ENCODE measurements around the gene EPN2.

EPN2 gene

DNA sequence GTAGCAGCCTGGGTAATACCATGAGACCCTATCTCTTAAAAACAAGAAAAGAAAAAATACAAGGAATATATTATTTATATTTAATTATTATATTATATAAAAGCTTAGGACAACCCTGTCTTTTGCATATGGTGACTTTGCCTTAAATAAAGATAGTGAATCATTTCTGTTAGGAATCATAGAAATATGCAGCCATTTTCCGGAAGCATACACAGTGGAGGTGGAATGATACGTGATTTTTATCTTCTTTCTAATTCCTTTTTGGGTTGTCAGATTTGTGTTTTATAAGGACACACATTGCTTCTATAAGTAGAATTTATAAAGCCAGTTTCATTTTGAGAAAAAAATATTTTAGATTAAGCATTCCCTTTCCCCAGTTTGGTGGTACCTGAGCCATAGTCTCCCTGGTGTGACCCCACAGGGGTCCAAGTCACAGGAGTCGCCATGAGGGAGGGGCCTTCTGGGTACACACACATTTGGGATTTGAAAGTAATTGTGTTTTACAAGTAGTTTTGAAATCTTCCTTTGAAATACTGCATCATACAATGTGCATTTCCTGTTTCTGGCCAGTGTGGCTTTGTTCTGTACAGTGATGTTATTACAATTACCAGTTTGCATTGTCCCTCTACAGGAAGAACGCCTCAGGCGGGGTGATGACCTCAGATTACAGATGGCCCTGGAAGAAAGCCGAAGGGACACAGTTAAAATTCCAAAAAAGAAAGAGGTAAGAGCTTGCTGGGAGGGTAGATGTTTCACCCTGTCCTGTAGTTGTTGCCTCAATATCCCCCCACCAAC is 74.5 kb downstream of the EPN2 start:
- DNase-seq (ENCODE audit: low spot score) = no peak

DNA sequence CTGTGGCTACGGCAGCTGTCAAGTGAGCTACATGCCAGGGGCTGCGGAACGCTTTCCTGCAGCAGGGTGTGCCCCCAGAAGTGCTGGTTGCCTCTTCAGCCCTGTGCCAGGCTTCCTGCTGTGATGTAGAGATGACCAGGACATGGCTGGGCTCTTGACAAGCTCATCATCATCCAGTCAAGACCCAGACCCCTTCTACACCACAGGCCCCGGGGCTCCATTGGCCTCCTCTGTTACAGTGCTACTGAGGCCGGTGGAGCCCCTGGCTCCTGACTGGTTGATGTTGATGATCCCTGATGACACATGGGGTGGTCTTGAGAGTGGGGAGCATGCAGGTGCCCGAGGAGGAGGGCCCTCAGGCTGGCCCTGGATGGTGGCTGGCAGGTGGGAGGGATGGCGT is 75.2 kb downstream of the EPN2 start:
- DNase-seq (ENCODE audit: low spot score) = no peak

DNA sequence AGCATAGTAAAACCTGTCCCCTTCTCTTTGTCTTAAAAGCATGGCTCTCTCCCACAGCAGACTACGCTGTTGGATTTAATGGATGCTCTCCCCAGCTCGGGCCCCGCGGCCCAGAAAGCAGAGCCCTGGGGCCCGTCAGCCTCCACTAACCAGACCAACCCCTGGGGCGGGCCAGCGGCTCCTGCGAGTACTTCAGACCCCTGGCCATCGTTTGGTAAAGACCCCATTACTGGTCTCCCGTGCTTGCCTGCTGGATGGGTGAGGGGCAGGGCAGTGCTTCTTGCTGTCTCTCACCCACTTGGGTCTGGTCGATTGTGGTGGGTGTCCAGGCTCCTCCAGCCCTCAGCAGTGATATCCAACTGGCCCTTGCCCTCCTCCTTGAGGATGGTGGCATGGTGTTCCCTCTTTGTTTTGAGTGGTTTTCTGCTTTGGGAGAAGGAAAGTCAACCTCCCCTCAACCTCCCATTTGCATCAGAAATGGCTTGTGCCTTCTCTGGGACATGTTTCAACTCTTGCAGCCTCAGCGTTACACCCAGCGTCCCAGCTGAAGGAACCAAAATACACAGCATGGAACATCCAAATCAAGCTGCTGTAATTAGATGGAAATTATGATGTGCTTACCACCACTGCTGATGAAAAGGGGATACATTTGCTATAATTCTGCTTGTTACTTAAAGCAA is 76.0 kb downstream of the EPN2 start:
- DNase-seq (ENCODE audit: low spot score) = no peak

DNA sequence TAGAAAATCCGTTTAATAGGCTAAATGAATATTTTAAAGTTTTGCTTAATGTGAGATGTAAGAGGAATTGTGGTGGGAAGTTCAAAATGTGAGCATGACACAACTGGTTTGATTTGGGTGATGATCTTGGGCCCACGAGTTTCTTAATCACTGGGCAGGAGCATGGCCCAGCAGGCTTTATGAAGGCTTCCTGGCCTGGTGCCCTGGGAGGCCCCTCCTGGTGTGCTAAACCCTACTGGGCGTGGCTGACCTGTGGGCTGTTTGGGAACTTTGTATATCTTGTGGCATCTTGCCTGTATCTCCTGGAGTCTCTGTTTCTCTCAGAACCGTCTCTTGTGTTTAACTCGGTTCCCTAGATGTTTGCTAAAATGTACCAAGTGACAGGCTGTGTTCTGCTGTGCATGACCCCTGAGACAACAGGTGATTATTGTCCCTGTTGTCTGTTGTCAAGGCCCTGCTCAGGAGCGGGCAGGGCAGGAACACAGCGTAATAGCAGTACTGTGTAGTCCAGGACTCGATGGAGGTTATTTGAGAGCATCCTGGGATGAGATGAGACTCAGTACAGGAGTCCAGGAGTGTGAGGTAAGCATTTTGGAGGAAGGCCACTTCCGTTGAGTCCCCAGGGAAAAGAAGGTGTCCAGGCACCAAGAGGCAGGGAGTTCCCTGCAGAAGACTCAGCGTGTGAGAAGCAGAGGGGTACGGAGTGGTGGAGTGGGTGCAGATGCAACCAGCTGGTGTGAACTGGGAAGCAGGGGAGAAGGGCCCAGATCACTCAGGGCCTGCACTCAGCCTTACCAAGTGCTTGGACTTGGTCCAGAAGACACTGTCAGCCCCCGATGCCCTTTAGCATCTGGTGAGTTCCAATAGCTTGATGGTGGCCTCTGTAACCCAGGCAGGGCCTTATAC is 76.8 kb downstream of the EPN2 start:
- no peak for DNase-seq (ENCODE audit: low spot score)

DNA sequence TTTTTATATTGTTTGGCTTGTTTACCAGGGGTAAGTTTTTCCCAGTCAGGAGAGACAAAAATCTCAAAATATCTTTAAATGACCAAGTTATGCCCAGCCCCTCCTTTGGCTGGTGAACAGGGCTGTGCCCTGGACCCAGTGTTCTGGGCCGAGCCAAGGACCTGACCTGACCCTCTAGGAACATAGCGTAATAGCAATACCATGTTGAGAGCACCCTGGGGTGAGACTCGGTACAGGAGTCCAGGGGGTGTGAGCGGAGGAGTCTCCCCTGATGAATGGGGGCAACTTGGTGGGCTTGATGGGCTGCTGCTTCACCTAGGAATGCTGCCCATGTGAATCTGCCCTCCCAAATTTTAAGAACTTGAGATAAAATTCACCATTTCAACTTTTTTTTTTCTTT is 77.9 kb downstream of the EPN2 start:
- DNase-seq (ENCODE audit: low spot score) = no peak

DNA sequence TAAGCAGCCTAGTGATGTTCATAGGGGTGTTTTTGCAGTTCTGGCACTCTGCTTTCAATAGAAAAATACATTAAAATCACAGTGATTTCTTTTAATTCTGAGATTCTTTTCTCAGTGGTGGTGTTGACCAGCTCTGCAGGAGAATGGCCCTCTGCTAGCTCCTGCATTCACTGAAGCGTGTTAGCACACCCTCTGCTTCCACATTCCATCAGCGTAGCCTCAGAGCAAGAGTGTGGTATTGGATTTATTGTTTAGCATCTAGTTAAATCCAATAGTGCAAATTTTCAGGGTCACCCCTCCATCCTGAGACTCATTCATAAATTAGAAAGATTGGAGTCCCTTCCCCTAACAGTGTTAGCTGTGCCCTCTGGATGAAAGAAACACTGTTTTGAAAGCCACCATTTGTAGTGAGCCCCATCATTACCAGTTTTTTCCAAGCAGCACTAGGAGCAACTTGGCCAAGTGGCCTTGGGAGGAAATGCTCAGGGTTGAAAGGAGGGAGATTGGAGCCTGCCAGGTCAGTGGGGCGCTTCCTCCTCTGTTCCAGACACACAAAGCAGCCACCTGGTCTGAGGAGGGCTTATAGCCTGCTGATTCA is 79.7 kb downstream of the EPN2 start:
- no peak for DNase-seq (ENCODE audit: low spot score)

DNA sequence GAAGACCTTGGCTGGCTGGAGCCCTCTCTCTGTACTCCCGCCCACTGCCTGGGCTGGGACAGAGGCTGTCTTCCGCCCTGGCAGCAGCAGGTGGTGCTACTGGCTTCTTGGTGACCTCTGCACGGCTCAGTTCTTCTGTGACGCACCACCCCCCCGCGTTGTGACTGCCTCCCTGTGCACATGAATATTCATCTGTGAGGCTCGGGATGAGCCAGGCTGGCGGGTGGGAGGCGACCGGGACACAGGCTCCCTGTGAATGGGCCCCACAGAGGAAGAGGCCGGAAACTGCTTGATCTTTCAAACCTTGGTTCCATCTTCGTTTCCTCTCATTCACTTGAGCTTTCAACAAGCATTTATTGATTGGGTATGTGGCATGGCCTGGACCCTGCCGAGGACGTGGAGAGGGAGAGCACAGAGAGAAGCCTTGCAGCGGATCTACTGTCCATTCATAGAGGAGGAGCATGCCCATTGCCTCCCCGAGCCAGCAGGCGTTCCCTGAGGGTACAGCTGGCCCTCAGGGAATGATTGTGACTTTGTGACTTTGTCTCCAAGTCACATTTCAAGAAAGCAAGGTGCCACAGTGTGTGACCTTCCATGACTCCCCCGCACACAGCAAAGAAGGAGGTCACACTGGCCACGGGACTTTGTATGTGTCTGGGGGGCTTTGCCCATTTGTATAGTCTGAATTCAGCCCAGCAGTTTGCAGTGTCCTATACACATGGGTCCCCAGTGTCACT is 80.4 kb downstream of the EPN2 start:
- DNase-seq (ENCODE audit: low spot score) = peak; percentile 20

DNA sequence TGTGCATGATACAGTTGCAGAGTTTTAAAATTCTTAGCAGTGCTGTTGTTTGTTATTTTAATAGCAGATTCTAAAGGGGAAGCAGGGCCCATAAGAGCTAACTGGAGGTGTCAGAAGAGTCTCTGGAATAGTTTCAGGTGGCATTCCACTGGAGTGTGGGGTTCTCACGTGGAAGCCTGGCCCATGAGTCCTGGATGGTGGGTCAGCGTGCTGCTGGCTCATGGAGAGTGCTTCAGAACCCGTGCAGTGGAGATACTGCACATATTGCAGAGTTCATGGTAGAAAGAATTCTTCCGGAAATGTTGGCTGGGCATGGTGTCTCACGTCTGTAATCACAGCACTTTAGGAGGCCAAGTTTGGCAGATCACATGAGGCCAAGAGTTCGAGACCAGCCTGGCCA is 81.4 kb downstream of the EPN2 start:
- DNase-seq (ENCODE audit: low spot score) = no peak

DNA sequence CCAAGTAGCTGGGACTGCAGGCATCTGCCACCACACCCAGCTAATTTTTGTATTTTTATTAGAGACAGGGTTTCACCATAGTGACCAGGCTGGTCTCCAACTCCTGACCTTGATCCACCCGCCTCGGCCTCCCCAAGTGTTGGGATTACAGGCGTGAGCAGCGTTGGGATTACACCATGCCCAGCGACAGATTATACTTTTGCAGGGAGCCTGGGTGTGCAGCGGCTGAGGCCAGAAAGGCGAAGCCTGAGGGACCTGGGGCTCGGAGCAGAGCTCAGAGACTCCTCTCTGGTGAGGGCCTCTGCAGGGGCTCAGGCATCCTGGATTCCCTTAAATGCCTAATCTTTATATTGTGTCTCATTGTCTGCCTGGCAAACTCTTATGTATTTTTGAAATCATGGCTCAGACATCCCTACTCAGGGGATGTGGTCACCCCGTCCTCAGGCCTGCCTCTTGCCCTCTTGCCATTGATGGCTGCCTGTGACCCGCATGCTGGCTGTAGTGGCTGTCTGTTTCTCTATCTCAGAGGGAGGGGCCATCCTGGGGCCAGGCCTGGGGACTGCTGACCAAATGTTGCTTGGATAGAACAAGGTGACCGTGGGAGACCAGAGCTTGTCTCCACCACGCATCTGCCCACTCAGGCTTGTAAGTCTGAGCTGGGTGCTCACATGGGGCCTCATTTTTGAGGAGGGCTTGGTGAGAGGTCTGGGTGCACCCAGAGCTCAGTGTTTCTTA is 82.8 kb downstream of the EPN2 start:
- DNase-seq (ENCODE audit: low spot score) = no peak

DNA sequence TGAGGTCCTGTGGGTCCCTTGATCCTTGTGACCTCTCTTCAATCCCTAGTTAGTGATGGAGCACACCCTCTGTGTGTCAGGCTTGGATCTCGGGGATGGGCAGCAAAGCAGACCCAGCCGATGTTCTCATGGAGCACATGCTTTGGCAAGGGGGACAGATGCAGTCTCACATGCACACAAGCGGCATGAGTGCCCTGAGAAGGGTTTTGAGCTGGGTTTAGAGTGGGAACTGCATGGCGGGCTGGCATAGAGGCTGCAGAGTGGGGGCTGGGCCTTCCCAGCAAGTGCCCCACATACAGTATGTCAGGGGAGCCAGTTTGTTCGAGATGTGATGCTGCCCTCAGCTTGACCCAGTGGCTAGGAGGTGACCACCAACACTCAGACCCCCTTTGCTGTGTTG is 83.7 kb downstream of the EPN2 start:
- no peak for DNase-seq (ENCODE audit: low spot score)

DNA sequence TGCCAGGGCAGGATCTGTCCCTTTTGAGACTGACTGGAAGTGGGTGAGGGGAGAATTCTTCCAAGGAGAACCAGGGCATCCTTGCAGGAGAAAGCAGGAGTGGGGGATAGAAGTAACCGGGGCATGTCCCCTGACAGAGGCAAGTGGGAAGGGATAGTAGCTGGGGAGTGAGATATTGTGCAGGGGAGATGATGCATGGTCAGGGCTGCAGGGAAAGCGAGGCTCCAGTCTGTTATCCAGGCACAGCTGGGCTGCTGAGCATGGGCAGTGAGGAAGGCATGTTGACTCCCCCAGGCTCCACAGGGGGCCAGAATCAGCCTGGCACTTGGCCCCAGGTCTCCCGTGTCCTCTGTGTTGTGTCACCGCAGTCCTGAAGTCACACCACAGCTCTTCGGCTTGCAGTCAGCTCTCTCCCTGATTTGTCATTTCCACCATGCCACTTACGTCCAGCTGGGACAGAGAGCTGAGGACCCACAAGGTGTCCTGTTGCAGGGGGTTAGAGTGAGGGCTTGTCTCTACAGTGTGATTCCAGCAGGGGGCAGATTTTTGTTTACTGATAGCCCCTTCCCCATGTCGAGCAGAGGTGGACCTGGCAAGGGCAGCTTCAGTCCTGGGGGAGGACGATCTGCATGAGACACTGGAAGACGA is 84.4 kb downstream of the EPN2 start:
- DNase-seq (ENCODE audit: low spot score) = no peak

DNA sequence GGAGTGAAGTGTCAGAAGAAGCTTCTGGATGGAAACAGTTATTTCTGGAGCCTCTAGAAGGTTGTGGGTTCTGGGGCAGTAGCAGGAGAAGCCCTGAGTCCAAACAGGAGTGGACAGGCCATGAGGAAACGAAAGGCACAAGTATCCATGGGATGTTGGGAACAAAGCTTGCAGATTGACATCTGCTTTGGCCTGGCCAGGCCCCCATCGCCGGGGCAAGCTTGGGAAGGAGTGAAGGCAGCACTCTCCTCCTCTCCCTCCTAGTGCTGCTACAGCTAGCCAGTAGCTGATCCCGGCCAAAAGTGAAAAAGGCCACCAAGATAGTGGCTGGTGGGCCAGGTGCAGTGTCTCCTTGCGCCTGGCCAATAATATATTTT is 85.0 kb downstream of the EPN2 start:
- DNase-seq (ENCODE audit: low spot score) = no peak

DNA sequence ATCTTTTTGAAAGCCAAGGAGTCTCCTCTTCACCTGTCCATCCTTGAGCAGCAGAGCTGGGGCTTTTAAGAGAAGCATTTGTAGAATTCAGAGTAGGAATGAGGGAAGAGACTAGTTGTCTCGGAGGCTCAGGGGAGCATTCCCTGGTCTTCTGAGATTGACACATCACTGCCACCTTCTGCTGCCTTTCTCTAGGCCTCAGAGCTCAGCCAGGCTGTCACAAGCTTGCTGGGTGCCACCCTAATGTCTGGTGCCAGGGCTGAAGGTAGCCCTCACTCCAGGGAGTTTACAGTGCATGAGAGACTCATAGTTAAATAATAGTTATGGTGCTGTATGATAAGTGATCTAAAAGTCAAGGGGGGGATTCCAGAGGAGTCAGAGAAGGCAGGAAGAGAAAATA is 85.7 kb downstream of the EPN2 start:
- no peak for DNase-seq (ENCODE audit: low spot score)

DNA sequence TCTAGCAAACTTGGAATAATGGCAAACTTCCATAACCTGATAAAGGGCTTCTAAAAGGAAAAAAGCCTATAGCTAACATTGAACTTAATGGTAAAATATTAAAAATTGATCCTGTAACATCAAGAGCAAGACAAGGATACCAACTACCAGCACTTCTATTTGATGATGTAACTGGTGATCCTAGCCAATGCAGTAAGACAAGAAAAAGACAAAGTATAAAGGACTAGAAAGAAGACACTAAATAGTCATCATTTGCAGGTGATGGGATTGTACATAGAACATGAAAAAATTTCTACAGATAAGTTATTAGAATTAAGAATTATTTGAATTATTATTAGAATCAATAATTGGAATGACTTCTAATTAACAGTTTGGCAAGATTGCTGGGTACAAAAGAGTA is 88.4 kb downstream of the EPN2 start:
- DNase-seq (ENCODE audit: low spot score) = no peak

DNA sequence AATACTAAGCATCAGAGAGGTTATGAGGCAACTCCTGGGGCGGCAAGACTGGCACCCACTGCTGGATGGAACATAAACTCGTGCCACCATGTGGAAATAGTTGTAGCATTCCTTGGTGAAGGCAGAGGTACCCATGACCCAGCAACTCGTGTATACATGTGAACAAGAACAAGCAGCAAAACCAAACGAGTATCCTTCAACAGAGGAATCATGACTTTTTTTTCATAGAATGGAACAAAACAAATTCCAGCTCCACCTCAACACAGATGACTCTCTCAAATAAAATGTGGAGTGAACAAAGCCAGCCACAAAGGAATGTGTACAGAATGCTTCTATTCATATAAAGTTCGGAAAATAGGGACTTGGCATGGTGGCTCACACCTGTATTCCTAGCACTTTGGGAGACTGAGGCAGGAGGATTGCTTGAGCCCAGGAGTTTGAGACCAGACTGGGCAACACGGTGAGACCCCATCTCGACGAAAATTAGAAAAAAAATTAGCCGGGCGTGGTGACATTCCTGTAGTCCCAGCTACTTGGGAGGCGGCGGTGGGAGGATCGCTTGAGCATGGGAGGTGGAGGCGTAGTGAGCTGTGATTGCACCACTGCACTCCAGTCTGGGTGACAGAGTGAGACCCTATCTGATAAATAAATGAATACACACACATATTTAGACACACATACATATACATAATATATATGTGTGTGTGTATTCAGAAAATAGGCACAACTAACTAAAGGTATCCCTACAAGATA is 90.0 kb downstream of the EPN2 start:
- DNase-seq (ENCODE audit: low spot score) = peak; percentile 85

DNA sequence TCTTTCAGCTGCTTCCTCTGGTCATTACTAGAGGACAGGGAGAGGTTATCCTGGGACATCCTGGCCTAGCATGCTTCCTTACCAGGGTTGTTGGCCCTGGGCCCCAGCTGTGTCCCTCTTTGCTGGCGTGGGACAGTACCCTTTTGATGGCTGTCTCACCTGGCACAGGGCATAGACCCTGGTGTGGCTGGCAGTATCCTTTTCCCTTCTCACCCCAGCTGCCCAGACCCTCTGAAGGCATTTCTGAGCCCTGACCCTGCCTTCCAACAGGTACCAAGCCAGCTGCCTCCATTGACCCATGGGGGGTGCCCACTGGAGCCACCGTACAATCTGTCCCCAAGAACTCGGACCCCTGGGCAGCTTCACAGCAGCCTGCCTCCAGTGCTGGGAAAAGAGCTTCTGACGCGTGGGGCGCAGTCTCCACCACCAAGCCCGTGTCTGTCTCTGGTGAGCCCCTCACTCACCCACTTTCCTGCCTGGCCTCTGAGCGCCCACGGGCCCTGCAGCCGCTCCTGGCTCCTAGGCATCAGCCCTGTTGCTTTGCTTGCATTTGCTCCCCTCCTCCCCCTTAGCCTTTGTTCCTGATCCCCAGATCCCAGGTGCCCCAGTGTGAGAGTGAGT is 91.4 kb downstream of the EPN2 start:
- no peak for DNase-seq (ENCODE audit: low spot score)

DNA sequence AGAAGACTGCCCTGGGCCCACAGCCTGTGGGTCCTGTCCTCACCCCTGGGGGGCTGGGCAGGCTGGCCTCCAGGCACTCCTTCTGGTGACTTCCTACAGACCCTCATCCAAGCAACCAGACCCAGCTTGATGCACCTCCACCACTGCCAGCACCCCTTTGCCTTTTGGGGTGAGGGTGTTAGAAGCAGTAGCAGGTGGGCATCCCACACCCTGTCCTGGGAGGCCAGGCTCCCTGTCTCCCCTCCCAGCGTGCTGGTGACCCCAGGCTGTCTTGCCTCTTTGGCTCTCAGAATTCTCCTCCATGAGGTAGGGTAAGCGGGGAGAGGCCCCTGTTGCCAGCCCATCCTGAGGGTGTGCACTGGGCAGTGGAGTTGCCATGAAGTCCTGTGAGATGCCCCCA is 92.0 kb downstream of the EPN2 start:
- DNase-seq (ENCODE audit: low spot score) = no peak

DNA sequence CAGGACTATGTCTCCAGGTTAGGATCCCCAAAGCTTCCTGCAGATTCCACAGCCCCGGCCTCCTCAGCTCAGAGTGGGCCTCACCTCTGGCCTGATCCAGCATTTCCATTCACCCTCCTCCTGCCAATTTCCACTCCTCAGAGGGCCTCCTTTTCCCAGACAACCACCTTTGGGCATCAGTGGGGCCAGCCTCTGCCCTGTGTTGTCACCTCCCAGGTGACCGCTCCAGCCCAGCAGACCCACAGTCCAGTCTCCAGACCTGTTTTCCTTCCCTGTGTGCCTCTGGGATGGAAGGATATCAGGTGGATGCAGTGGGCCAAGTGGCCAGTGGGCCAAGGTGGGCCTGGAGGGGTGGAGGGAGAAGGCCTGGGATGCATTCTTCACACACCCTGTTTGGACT is 92.7 kb downstream of the EPN2 start:
- DNase-seq (ENCODE audit: low spot score) = no peak

DNA sequence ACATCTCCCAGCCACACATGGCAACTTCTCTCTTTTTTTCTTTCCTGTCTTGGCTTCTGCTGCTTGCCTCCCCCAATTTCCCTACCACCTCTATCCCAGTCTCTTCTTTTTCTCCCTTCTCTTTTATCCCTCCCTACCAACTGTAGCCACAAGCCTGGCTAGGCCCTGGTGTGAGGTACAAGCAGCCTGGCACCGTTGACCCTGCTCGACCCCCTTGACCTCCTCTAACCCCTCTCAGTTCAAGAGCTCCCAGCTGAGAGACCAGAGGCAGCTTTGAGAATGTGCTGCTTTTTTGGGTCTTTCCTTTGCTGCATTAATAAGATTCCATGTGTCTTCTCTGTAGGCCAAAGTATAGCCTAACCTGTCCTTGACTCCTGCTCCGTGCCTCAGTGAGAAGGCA is 93.1 kb downstream of the EPN2 start:
- DNase-seq (ENCODE audit: low spot score) = no peak

All from AG08395 (cell line).